HCT116 (cell line): ENCODE data around the gene TRIM31.

ENCODE experiments used
- JUND ChIP-seq: IDR thresholded peaks from 2 replicates; pipeline ENCODE4 v1.6.1; 2012
- POLR2AphosphoS5 ChIP-seq: IDR thresholded peaks from 2 replicates; pipeline ENCODE4 v1.6.1; 2011; ENCODE audit warnings: mild to moderate bottlenecking, low read depth, low read length, moderate library complexity
- SIN3A ChIP-seq: IDR thresholded peaks from 2 replicates; pipeline ENCODE4 v1.6.1; 2012; ENCODE audit warnings: low read depth
- TCF7L2 ChIP-seq: IDR thresholded peaks from 2 replicates; pipeline ENCODE4 v1.7.0; 2011; ENCODE audit warnings: borderline replicate concordance, inconsistent platforms; ENCODE audit not compliant: insufficient read depth, insufficient read length; ENCODE audit errors: extremely low read depth
- YY1 ChIP-seq: IDR thresholded peaks from 2 replicates; pipeline ENCODE4 v1.6.1; 2011; ENCODE audit warnings: low read length, low read depth, moderate library complexity, mild to moderate bottlenecking; ENCODE audit not compliant: insufficient replicate concordance; ENCODE audit errors: extremely low read depth
- ZNF274 ChIP-seq: fragments of 200-500 bp; sonication (Bioruptor generic); IDR thresholded peaks from 2 replicates; pipeline ENCODE4 v1.6.1; 2014; ENCODE audit warnings: mild to moderate bottlenecking, low read depth, low read length, inconsistent platforms

- TF ChIP-seq JUND = no peak
- no peak for TF ChIP-seq SIN3A
- TF ChIP-seq POLR2AphosphoS5 = no peak
- TF ChIP-seq YY1 = no peak
- TF ChIP-seq ZNF274 = no peak
- no peak for TF ChIP-seq TCF7L2
Measured at GRCh38 chr6:30129265-30130178, 16.6 kb upstream of the TRIM31 start.
